Tibial nerve (tissue), 4 donors: ENCODE results near the gene TLCD3A.

Experiments
- EP300 ChIP-seq, 2 donors: sonication (generic); formaldehyde crosslinking; IDR thresholded peaks; one replicate each; pipeline ENCODE4 v1.6.1; 2017; ENCODE audit warnings: antibody characterized with exemption in 2 of 2, mild to moderate bottlenecking in 1 of 2
- TF ChIP-seq, protein P1 (sequence below), 5 experiments: fragments of 200-600 bp in 3 of 5; fragments of 450-650 bp in 2 of 5; sonication (generic) in 3 of 5; IDR thresholded peaks; one replicate each; pipeline ENCODE4 v1.5.1; 2016 to 2019; ENCODE audit warnings: antibody characterized with exemption in 5 of 5, mild to moderate bottlenecking in 3 of 5, moderate library complexity in 2 of 5

GRCh38 chr17:691423-691822, 41.0 kb upstream of the TLCD3A start:
- no peak for TF ChIP-seq EP300 (IDR thresholded peaks at IDR 0.05)
- TF ChIP-seq, protein P1, sequence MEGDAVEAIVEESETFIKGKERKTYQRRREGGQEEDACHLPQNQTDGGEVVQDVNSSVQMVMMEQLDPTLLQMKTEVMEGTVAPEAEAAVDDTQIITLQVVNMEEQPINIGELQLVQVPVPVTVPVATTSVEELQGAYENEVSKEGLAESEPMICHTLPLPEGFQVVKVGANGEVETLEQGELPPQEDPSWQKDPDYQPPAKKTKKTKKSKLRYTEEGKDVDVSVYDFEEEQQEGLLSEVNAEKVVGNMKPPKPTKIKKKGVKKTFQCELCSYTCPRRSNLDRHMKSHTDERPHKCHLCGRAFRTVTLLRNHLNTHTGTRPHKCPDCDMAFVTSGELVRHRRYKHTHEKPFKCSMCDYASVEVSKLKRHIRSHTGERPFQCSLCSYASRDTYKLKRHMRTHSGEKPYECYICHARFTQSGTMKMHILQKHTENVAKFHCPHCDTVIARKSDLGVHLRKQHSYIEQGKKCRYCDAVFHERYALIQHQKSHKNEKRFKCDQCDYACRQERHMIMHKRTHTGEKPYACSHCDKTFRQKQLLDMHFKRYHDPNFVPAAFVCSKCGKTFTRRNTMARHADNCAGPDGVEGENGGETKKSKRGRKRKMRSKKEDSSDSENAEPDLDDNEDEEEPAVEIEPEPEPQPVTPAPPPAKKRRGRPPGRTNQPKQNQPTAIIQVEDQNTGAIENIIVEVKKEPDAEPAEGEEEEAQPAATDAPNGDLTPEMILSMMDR (IDR thresholded peaks at IDR 0.05), result no peak
